VCaP (cell line): ENCODE data around the gene RAB3IL1.

Experiments used
- H3K27ac ChIP-seq: fragments of 450-650 bp; 2 replicates; pipeline ENCODE4 v1.5.1; 2017
- TF ChIP-seq, protein P1 (sequence below): fragments of 450-650 bp; conservative IDR thresholded peaks from 2 replicates; pipeline ENCODE4 v1.5.1; 2017; ENCODE audit warnings: mild to moderate bottlenecking, moderate library complexity

Gene RAB3IL1

GRCh38 chr11:61880031-61880430 is 37.3 kb downstream of the RAB3IL1 start:
- TF ChIP-seq, protein P1, sequence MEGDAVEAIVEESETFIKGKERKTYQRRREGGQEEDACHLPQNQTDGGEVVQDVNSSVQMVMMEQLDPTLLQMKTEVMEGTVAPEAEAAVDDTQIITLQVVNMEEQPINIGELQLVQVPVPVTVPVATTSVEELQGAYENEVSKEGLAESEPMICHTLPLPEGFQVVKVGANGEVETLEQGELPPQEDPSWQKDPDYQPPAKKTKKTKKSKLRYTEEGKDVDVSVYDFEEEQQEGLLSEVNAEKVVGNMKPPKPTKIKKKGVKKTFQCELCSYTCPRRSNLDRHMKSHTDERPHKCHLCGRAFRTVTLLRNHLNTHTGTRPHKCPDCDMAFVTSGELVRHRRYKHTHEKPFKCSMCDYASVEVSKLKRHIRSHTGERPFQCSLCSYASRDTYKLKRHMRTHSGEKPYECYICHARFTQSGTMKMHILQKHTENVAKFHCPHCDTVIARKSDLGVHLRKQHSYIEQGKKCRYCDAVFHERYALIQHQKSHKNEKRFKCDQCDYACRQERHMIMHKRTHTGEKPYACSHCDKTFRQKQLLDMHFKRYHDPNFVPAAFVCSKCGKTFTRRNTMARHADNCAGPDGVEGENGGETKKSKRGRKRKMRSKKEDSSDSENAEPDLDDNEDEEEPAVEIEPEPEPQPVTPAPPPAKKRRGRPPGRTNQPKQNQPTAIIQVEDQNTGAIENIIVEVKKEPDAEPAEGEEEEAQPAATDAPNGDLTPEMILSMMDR = no peak
- no peak overlapping the region for H3K27ac ChIP-seq

- H3K27ac ChIP-seq = no peak overlapping the region
- TF ChIP-seq, protein P1 = no peak
These were observed 38.2 kb downstream of the RAB3IL1 start for GRCh38 chr11:61879152-61879551.

- TF ChIP-seq, protein P1 = no peak
- H3K27ac ChIP-seq = no peak overlapping the region
These were observed 41.7 kb downstream of the RAB3IL1 start for GRCh38 chr11:61875698-61876097.

- TF ChIP-seq, protein P1 = no peak
- H3K27ac ChIP-seq = no peak overlapping the region
These were observed 42.5 kb downstream of the RAB3IL1 start for GRCh38 chr11:61874853-61875252.

GRCh38 chr11:61874377-61874809 is 43.0 kb downstream of the RAB3IL1 start:
- TF ChIP-seq, protein P1 = no peak
- H3K27ac ChIP-seq = no peak overlapping the region

- TF ChIP-seq, protein P1 = no peak
These were observed 43.6 kb downstream of the RAB3IL1 start for GRCh38 chr11:61873588-61874376.

DNA sequence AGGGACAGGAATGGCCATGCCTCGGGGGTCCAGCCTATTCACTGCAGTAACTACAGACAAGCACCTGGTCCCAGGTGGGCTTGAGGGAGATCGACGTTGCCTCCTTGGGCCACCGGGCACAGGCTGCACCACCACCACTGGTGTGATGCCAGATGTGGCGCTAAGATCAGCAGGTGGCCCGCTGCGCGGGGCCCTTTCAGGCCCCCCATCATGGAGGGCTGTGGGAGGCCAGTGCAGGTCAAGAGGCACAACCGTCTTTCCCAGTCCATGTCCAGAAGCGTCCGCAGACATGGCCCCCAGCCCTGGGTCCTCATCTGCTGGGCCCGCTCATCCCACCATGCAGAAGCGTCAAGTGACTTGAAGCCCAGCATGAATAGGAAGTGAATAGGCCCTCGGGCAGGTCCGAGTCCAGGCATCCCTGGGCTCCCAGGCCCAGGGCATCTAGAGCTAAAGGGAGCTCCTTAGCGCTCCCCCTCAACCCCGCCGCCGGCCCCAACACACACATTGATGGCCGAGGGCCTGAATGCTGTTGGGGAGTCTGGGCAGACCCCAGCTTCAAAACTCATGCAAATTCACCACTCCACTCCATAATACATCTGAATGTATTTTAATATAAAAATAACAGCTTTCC is 44.3 kb downstream of the RAB3IL1 start:
- no peak overlapping the region for H3K27ac ChIP-seq
- TF ChIP-seq, protein P1 = no peak

More at GRCh38 chr11:61873588-61874376, 43.6 kb downstream of the RAB3IL1 start:
- no peak overlapping the region for H3K27ac ChIP-seq
